GM21515 (cell line): ENCODE measurements around the gene TANGO6.
"Not testable (repeated sequence)": the region's sequence is repeated elsewhere in the genome, so short reads cannot be mapped to it uniquely, and the experiment has no call there.

Experiments used
- ATAC-seq: cut with Tn5 transposase; IDR thresholded peaks from one replicate; pipeline ENCODE4 v1.9.1; 2021; ENCODE audit not compliant: unreplicated experiment

The TANGO6 gene

DNA sequence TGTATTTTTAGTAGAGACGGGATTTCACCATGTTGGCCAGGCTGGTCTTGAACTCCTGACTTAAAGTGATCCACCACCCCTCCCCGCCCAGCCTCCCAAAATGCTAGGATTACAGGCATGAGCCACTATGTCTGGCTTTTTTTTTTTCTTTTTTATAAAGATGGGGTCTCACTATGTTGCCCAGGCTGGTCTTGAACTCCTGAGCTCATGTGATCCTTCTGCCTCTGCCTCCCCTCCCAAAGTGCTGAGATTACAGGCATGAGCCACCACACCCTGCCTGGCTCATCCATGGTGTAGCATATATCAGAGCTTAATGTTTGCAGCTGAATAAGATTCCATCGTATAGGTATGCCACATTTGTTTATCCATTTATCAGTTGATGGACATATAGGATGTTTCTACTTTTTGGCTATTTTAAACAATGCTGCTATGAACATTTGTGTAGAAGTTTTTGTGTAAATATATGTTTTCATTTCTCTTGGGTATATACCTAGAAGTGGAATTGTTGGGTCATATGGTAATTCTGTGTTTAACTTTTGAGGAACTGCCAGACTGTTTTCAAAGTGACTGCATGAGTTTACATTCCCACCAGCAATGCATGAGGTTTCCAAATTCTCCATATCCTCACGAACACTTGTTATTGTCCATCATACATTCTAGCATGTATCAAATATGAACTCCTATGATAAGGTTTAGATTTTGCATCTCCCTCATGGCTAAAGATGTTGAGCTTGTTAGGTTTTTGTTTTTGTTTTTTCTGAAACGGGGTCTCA lies 206.5 kb downstream of the TANGO6 start:
- ATAC-seq: no peak

DNA sequence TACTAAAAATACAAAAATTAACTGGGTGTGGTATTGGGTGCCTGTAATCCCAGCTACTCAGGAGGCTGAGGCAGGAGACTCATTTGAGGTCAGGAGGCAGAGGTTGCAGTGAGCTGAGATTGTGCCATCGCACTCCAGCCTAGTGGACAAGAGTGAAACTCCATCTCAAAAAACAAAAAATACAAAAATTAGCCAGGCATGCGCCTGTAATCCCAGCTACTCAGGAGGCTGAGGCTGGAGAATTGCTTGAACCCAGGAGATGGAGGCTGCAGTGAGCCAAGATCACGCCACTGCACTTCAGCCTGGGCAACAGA lies 208.1 kb downstream of the TANGO6 start:
- not testable (repeated sequence) for ATAC-seq

- no peak for ATAC-seq
Observed at GRCh38 chr16:69055008-69055407, 211.7 kb downstream of the TANGO6 start.

- no peak for ATAC-seq
Observed at GRCh38 chr16:69055980-69056379, 212.6 kb downstream of the TANGO6 start.

DNA sequence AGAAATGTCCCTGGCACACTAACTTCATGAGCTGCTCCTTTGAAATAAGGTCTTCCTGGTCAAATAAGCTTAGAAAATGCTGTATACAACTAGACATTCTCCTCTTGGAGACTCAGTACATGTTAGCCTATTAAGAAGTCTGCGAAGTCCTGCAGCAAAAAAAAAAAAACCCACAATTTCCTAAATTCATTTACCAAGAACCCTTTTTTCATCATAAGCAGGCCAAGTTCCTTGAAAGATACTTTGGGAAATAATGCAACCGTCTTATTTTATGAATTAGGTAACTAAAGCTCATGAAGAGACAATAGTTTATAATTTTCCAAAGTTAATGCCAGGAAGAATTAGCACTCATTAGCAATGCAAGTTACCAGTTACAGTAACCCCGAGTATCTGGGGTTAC lies 213.1 kb downstream of the TANGO6 start:
- no peak for ATAC-seq

DNA sequence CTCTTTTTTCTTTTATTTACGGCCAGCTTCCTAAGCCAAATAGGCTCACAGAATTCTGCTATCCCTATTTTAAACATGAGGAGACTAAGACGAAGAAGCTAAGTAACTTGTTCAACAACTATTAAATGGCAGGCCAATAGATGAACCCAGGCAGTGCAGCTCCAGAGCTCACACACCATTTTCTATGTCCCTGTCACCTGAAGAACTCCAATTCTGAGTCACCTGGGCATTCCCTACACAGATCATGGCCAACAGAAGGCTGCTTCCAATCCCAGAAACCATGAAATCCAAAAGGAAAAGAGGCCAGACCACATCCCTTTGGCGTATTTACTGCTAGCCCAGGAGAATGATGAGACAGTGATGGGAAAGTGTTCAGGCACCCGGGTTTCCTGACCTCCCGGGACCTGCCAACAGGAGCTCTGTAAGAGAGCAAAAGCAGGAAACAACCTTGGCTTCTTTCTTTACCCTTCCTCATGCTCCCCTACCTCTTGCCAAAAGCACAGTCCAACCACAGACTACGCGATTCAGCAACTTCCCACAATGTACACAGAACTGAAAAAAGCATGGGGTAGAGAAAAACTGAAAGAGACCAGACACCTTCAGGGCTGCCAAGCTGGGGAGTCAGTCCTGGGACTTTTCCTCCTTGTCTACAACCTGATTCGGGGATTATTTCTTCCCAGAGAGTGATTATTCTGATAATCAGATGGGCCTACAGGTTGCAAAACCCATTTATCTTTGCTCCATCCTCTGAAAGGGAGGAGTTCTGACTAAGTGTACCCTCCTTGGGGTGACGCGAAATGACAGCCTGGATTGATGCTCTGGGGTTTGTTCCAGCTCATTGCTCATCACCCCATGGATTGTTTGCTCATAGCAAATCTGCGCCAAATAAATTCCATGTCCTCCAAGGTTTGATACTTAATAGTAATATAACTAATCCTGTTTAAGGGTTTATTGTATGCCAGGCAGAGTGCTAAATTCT lies 214.4 kb downstream of the TANGO6 start:
- no peak for ATAC-seq

- not testable (repeated sequence) for ATAC-seq
Observed at GRCh38 chr16:69063491-69063890, 220.2 kb downstream of the TANGO6 start.

DNA sequence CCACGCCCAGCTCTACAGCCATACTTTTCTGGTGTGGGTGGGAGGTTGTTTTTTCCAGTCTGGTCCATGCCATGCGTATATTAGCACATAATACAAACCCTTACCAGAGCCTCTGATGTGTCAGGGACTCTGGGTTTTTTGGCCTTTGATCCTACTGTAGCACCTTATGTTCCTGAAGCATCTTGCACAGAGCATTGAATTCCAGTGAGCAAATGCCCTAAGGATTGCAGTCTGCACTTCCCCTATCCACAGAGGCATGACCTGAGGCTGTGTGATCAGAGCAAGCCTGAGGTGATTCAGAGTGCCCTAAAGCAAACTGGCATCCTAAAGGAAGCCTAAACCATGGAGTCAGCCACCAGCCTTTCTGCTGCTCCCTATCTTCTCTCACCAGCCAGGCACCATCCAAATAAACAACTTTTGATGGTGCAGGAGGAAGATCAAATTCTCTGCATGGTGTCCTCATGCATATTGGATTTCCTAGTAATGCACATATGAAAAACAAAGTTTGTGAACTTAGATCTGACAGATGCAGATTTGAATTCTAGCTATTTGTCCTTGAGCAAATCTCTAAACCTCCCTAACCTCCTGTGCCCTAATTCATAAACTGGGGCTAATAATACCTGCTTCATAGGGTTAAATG lies 220.9 kb downstream of the TANGO6 start:
- ATAC-seq: no peak

DNA sequence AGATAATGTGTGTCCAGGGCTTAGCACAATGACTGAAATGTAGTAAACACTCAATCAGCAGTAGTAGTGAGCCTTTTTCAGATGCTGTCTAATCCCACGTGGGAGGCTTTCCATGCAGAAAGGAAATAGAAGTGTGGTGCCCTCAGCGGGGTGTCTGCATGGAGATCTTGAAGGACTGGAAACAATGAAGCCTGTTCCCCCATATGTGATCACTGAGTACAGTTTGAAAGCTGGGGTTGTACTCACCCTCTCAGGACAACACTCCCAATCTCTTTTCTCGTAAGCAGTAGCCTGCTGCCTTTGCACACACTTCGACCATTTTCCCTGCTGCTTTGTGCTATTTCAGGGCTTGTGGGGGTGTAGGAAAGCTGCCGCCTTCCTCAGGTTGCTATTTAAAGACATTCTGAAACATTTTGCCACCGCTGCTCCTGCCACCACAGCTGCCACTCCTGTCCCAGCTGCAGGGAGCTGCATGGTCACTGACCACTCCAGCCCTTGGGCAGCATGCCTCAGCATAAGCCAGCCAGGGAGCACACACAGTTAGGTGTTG lies 221.5 kb downstream of the TANGO6 start:
- ATAC-seq: no peak

DNA sequence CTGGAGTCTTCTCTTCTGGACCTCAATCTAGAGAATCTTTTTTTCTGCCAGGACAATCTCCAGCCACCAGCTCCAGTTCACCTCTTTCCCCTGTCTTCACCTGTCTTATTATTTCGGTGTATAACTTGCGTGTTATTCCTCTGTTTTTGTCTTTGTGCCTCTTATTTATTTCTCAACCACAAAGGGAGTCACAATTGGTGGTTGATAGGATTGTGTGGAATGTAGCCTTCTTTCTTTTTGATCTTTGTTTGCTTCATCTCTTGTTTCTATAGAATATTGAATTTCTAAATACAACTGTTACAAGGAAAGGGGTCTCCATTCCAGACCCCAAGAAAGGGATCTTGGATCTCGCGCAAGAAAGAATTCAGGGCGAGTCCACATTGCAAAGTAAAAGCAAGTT lies 226.2 kb downstream of the TANGO6 start:
- no peak for ATAC-seq

DNA sequence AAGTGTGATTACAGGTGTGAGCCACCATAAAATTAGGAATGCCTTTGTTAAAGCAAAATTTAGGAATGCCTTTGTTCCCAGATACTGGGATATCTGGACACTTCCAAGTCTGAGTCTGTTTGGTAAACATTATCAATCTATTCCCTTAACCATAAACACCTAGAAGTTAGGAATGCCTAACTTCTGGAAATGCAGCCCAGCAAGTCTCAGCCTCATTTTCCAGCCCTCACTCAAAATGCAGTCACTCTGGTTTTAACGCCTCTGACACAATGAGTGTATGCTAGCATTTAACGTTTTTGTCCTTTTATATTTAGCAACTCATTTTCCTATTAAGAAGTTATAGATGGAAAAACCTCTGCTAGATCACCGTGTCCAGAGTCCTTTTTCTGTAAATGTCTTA lies 227.7 kb downstream of the TANGO6 start:
- no peak for ATAC-seq

DNA sequence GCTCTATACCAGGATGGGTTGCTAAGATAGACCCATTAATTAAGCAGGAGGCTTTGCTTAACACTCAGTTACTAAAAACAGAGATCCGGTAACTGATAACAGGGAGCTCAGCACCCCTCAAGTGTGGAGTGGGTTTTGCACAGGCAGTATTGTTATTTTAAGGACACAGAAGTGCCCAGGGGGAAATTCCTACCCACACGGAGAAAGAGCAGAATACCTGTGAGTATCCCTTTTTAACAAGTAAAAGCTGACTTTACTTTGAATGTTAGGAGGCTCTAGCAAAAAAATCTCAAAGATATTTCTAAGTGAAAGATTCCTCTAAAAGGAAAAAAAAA lies 229.3 kb downstream of the TANGO6 start:
- no peak for ATAC-seq

DNA sequence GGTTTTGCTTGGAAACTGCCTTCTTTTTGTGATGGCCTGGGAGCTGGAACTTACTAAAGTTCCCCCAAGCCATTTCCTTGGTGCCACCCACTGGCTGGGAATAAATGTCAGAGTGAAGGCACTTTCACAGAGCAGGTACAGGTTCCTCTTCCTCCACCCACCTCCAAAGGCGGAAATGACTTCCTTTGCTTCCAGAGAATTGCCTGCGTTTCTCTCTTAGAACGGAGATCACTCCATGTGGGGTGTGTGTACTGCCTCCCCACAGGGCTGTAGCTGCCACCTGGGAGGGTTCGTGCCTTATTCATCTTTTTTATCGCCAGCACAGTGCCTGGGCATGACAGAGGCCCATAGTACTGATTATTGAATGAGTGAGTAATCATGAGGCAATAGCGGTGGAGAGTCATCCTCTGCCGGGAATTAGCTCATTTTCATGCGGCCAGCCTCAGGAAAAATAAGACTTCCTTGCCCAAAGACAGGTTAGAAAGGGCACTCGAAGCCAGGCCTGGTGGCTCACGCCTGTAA lies 229.9 kb downstream of the TANGO6 start:
- no peak for ATAC-seq

- ATAC-seq: no peak
Observed at GRCh38 chr16:69077251-69077650, 233.9 kb downstream of the TANGO6 start.

GRCh38 chr16:69078073-69078472 lies 234.7 kb downstream of the TANGO6 start:
- no peak for ATAC-seq

GRCh38 chr16:69079697-69080096 lies 236.4 kb downstream of the TANGO6 start:
- ATAC-seq: no peak

- ATAC-seq: no peak
Observed at GRCh38 chr16:69083306-69083941, 240.1 kb downstream of the TANGO6 start.

DNA sequence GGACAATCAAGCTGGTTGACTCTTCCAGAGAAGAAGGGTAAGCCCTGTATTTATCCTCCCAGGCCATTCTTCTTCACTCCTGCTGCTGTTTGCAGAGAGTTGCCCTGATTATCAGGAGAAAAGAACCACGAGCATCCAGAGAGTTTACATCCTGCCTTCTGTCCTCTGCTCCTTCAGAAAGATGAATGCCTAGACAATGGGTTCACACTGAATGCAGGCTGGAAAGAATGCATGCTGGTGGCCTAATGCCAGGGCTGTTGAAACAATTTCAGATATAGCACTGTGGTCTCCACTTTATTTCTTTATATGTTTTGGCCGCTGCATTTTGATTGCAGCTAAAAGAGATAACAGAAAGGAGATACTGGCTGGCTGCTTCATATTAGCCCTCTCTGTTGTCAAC lies 241.0 kb downstream of the TANGO6 start:
- ATAC-seq: no peak

DNA sequence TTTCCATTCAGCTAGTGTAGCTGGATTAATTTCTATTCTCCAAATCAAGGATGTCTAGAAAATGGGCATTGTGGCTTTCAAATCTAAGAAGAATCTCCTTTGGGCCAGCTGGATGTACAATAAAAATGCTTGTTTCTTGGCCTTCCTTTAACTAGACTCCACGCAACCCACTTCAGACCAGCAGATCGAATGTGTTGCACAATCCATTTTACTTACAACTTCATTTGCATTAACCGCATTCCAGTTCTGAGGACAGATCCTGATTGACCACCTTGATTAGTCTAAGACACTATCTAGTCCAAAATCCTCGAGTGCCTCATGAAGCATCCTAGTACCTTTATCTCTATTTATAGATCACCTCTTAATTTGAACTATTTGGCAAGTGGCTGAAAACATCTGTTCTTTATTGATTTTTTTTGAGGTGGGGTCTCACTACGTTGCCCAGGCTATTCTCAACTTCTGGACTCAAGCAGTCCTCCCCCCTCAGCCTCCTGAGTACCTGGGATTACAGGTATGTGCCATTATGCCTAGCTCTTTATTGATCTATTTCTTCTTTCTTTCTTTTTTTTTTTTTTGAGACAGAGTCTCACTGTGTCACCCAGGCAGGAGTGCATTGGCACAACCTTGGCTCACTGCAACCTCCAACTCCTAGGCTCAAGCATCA lies 241.8 kb downstream of the TANGO6 start:
- ATAC-seq: no peak

DNA sequence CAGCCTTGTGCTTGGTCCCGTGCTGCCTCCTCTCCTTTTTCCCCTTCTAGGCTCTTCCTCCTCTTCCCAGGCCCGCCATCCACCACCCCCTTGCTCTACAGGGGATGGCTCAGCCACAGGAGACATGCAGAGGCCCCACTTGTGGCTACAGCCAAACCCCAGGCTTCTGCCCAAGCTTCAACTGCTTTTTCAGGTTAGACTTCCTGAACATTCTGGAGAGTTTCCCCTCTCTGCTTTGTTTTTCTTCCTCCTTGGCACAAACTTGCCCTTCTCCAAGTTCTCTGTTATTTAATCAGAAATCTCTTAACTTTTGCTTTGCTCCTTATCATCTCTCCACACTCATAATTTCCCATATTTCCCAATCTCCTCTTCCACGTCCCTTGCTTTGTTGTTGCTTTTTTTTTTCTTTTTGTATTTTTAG lies 243.8 kb downstream of the TANGO6 start:
- no peak for ATAC-seq
